Measurements from ENCODE around the gene CUX1. TPM values are rescaled to one million over a fixed set of nuclear protein-coding genes. Genes with fewer than 3 reads are reported as not detected.

CUX1 gene
- total RNA-seq, 1 experiment from 2014 or later = 47.6 TPM

GRCh38 chr7:102192790-102193189 lies 375.4 kb downstream of the CUX1 start:
- no peaks in the 10 kb centered on the region for H3K9me3 Mint-ChIP-seq (ENCODE audit: unreplicated experiment)

GRCh38 chr7:102193806-102194205 lies 376.4 kb downstream of the CUX1 start:
- H3K9me3 Mint-ChIP-seq (ENCODE audit: unreplicated experiment) = no peaks in the 10 kb centered on the region
- intact Hi-C loops (cut with micrococcal nuclease) = no loop called here
- no peak overlapping the region for H3K27ac Mint-ChIP-seq (ENCODE audit: low read depth, unreplicated experiment)
- no peaks in the 10 kb centered on the region for H3K27me3 Mint-ChIP-seq (ENCODE audit: insufficient read depth, unreplicated experiment)
- no peak for DNase-seq (ENCODE audit: unreplicated experiment)
- H3K36me3 Mint-ChIP-seq (ENCODE audit: insufficient read depth, unreplicated experiment) = peaks cover 56% of the 10 kb centered on the region
- ChIA-PET CTCF (interaction anchor here (0.6 to 1.2 kb wide), 2 partner anchors 79 to 1136 kb away, joined by 4 read pairs; no protein-coding TSS in a partner anchor), POLR2A (no interaction called here)
- TF ChIP-seq CTCF (IDR thresholded peaks at IDR 0.05; ENCODE audit: unreplicated experiment) = no peak
- no peaks in the 10 kb centered on the region for H3K4me1 Mint-ChIP-seq (ENCODE audit: insufficient read depth, unreplicated experiment)
- H3K4me3 Mint-ChIP-seq (ENCODE audit: unreplicated experiment) = no peak overlapping the region
- no TSS peak for BruUV-seq (replicated peaks)

More at GRCh38 chr7:102192790-102193189, 375.4 kb downstream of the CUX1 start:
- DNase-seq (ENCODE audit: unreplicated experiment) = no peak
- Mint-ChIP-seq H3K4me3 (ENCODE audit: unreplicated experiment) (no peak overlapping the region), H3K27ac (ENCODE audit: low read depth, unreplicated experiment) (no peak overlapping the region), H3K4me1 (ENCODE audit: insufficient read depth, unreplicated experiment) (no peaks in the 10 kb centered on the region), H3K36me3 (ENCODE audit: insufficient read depth, unreplicated experiment) (peaks cover 46% of the 10 kb centered on the region), H3K27me3 (ENCODE audit: insufficient read depth, unreplicated experiment) (no peaks in the 10 kb centered on the region)
- no peak for TF ChIP-seq CTCF (IDR thresholded peaks at IDR 0.05; ENCODE audit: unreplicated experiment)
- intact Hi-C loops (cut with micrococcal nuclease) = no loop called here
- ChIA-PET CTCF (interaction anchor here (1.2 kb wide), 1 partner anchor 80 kb away, joined by 4 read pairs; no protein-coding TSS in a partner anchor), POLR2A (no interaction called here)
- no TSS peak for BruUV-seq (replicated peaks)

- TF ChIP-seq CTCF (IDR thresholded peaks at IDR 0.05; ENCODE audit: unreplicated experiment) = no peak
- BruUV-seq (replicated peaks) = no TSS peak
- Mint-ChIP-seq H3K36me3 (ENCODE audit: insufficient read depth, unreplicated experiment) (peaks cover 50% of the 10 kb centered on the region), H3K4me3 (ENCODE audit: unreplicated experiment) (no peak overlapping the region), H3K27me3 (ENCODE audit: insufficient read depth, unreplicated experiment) (no peaks in the 10 kb centered on the region), H3K27ac (ENCODE audit: low read depth, unreplicated experiment) (no peak overlapping the region), H3K9me3 (ENCODE audit: unreplicated experiment) (no peaks in the 10 kb centered on the region), H3K4me1 (ENCODE audit: insufficient read depth, unreplicated experiment) (no peaks in the 10 kb centered on the region)
- ChIA-PET POLR2A (no interaction called here), CTCF (no interaction called here)
- intact Hi-C loops (cut with micrococcal nuclease) = no loop called here
- no peak for DNase-seq (ENCODE audit: unreplicated experiment)
Measured at GRCh38 chr7:102195361-102195760, 377.9 kb downstream of the CUX1 start.

- ChIA-PET CTCF (no interaction called here), POLR2A (no interaction called here)
- no peak for DNase-seq (ENCODE audit: unreplicated experiment)
- H3K27me3 Mint-ChIP-seq (ENCODE audit: insufficient read depth, unreplicated experiment) = no peaks in the 10 kb centered on the region
- TF ChIP-seq CTCF (IDR thresholded peaks at IDR 0.05; ENCODE audit: unreplicated experiment) = no peak
- intact Hi-C loops (cut with micrococcal nuclease) = no loop called here
- no peak overlapping the region for H3K4me3 Mint-ChIP-seq (ENCODE audit: unreplicated experiment)
- H3K36me3 Mint-ChIP-seq (ENCODE audit: insufficient read depth, unreplicated experiment) = peaks cover 49% of the 10 kb centered on the region
- no peak overlapping the region for H3K27ac Mint-ChIP-seq (ENCODE audit: low read depth, unreplicated experiment)
- no peaks in the 10 kb centered on the region for H3K4me1 Mint-ChIP-seq (ENCODE audit: insufficient read depth, unreplicated experiment)
- no peaks in the 10 kb centered on the region for H3K9me3 Mint-ChIP-seq (ENCODE audit: unreplicated experiment)
- no TSS peak for BruUV-seq (replicated peaks)
Measured at GRCh38 chr7:102196028-102196427, 378.6 kb downstream of the CUX1 start.
